ENCODE results near the gene CAPN5.
"Not testable (repeated sequence)": the region's sequence is repeated elsewhere in the genome, so short reads cannot be mapped to it uniquely, and the experiment has no call there.

DNA sequence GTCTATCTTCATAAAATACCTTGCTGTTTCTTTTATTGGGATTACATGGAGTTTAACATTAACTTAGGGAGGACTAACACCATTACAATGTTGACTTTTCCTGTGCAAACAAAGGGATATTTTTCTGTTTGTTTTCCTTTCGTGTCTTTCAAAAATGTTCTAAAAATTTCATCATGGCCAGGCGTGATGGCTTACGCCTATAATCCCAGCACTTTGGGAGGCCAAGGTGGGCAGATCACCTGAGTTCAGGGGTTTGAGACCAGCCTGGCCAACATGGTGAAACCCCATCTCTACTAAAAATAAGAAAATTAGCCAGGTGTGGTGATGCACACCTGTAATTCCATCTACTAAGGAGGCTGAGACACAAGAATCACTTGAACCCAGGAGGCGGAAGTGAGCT, 5.5 kb upstream of the CAPN5 start:
- TF ChIP-seq, protein P1, sequence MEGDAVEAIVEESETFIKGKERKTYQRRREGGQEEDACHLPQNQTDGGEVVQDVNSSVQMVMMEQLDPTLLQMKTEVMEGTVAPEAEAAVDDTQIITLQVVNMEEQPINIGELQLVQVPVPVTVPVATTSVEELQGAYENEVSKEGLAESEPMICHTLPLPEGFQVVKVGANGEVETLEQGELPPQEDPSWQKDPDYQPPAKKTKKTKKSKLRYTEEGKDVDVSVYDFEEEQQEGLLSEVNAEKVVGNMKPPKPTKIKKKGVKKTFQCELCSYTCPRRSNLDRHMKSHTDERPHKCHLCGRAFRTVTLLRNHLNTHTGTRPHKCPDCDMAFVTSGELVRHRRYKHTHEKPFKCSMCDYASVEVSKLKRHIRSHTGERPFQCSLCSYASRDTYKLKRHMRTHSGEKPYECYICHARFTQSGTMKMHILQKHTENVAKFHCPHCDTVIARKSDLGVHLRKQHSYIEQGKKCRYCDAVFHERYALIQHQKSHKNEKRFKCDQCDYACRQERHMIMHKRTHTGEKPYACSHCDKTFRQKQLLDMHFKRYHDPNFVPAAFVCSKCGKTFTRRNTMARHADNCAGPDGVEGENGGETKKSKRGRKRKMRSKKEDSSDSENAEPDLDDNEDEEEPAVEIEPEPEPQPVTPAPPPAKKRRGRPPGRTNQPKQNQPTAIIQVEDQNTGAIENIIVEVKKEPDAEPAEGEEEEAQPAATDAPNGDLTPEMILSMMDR (IDR thresholded peaks at IDR 0.05; ENCODE audit: low read depth, low read length), result not testable (repeated sequence)
- not testable (repeated sequence) for TF ChIP-seq EZH2phosphoT487 (IDR thresholded peaks at IDR 0.05; ENCODE audit: low read depth)

All from OCI-LY3 (cell line).